K562 (cell line): ENCODE results near the gene SGPP1. TPM values are rescaled to one million over a fixed set of nuclear protein-coding genes. Genes with fewer than 3 reads are reported as not detected.

Source experiments
- BHLHE40 ChIP-seq: IDR thresholded peaks from 2 replicates; pipeline ENCODE4 v1.6.1; 2011; ENCODE audit warnings: low read length, improper control_type of control experiment
- GTF2A2 ChIP-seq: IDR thresholded peaks from 2 replicates; pipeline ENCODE4 v1.6.1; 2016; ENCODE audit warnings: mild to moderate bottlenecking, missing genetic modification characterization, missing compliant biosample characterization
- HEY1 ChIP-seq: fragments of 250-450 bp; sonication (Bioruptor Pico); IDR thresholded peaks from 2 replicates; pipeline ENCODE4 v1.5.0; 2020; ENCODE audit warnings: mild to moderate bottlenecking, moderate library complexity, borderline replicate concordance
- KLF13 ChIP-seq: fragments of 450-650 bp; IDR thresholded peaks from 2 replicates; pipeline ENCODE4 v1.6.1; 2016; ENCODE audit warnings: missing genetic modification characterization, low read depth, mild to moderate bottlenecking, missing compliant biosample characterization, moderate library complexity, borderline replicate concordance
- LEF1 ChIP-seq: fragments of 450-650 bp; IDR thresholded peaks from 2 replicates; pipeline ENCODE4 v1.6.1; 2016; ENCODE audit warnings: mild to moderate bottlenecking
- MAZ ChIP-seq, 2 experiments: fragments of 450-650 bp in 1 of 2; sonication (generic) in 1 of 2; formaldehyde crosslinking; IDR thresholded peaks in 1 of 2; conservative IDR thresholded peaks in 1 of 2; 2 replicates each; pipeline versions ENCODE4 v1.4.0 to v1.5.0; 2020; ENCODE audit warnings: mild to moderate bottlenecking in 1 of 2, missing genetic modification reagents in 1 of 2
- MIER1 ChIP-seq: fragments of 450-650 bp; IDR thresholded peaks from 2 replicates; pipeline ENCODE4 v1.6.1; 2016; ENCODE audit warnings: antibody characterized with exemption, mild to moderate bottlenecking, low read depth
- NBN ChIP-seq: fragments of 450-650 bp; IDR thresholded peaks from 2 replicates; pipeline ENCODE4 v1.6.1; 2016; ENCODE audit warnings: low read depth, mild to moderate bottlenecking
- NR2C1 ChIP-seq, 2 experiments: fragments of 450-650 bp; IDR thresholded peaks; 2 replicates each; pipeline ENCODE4 v1.6.1; 2017; ENCODE audit warnings: mild to moderate bottlenecking in 2 of 2, antibody characterized with exemption in 1 of 2, inconsistent platforms in 1 of 2, missing compliant biosample characterization in 1 of 2, missing genetic modification characterization in 1 of 2
- PTRF ChIP-seq: fragments of 450-650 bp; IDR thresholded peaks from 2 replicates; pipeline ENCODE4 v1.6.1; 2016; ENCODE audit warnings: mild to moderate bottlenecking, missing genetic modification characterization, missing compliant biosample characterization
- SAP30 ChIP-seq: fragments of 200-600 bp; sonication (generic); IDR thresholded peaks from 2 replicates; pipeline ENCODE4 v1.6.1; 2012; ENCODE audit warnings: borderline replicate concordance, low read depth, mild to moderate bottlenecking, moderate library complexity, low read length, control low read depth, inconsistent platforms; ENCODE audit not compliant: insufficient read depth, poor library complexity, severe bottlenecking
- SMAD3 ChIP-seq: fragments of 450-650 bp; formaldehyde crosslinking; conservative IDR thresholded peaks from 2 replicates; pipeline ENCODE4 v1.4.0; 2020; ENCODE audit warnings: mild to moderate bottlenecking
- SP2 ChIP-seq: IDR thresholded peaks from 2 replicates; pipeline ENCODE4 v1.6.1; 2011; ENCODE audit warnings: mild to moderate bottlenecking, low read depth, low read length, moderate library complexity; ENCODE audit not compliant: poor library complexity, severe bottlenecking; ENCODE audit errors: extremely low read depth
- TAF9B ChIP-seq: fragments of 450-650 bp; IDR thresholded peaks from 2 replicates; pipeline ENCODE4 v1.6.1; 2018; ENCODE audit warnings: mild to moderate bottlenecking; ENCODE audit not compliant: partially characterized antibody
- TCF3 ChIP-seq: sonication (generic); formaldehyde crosslinking; IDR thresholded peaks from 2 replicates; pipeline ENCODE4 v1.4.0; 2020; ENCODE audit warnings: mild to moderate bottlenecking, missing genetic modification reagents
- TOE1 ChIP-seq, 2 experiments: fragments of 450-650 bp in 1 of 2; sonication (generic) in 1 of 2; formaldehyde crosslinking in 1 of 2; IDR thresholded peaks; 2 replicates each; pipeline versions ENCODE4 v1.7.1 to v1.8.0; 2016 to 2022; ENCODE audit warnings: borderline replicate concordance in 2 of 2, mild to moderate bottlenecking in 2 of 2, antibody characterized with exemption in 1 of 2, inconsistent platforms in 1 of 2, low read depth in 1 of 2, missing genetic modification reagents in 1 of 2, moderate library complexity in 1 of 2
- ZBTB17 ChIP-seq: fragments of 450-650 bp; formaldehyde crosslinking; IDR thresholded peaks from 2 replicates; pipeline ENCODE4 v1.4.0; 2020; ENCODE audit warnings: mild to moderate bottlenecking
- ZNF445 ChIP-seq: fragments of 250-450 bp; sonication (Bioruptor Pico); IDR thresholded peaks from 2 replicates; pipeline ENCODE4 v1.4.0; 2020; ENCODE audit warnings: low read depth, mild to moderate bottlenecking, moderate library complexity
- ZNF699 ChIP-seq: fragments of 250-450 bp; sonication (Bioruptor Pico); IDR thresholded peaks from 2 replicates; pipeline ENCODE4 v1.8.0; 2021; ENCODE audit warnings: mild to moderate bottlenecking, moderate library complexity; ENCODE audit not compliant: insufficient replicate concordance
- polyA plus RNA-seq, 8 experiments: library from polyadenylated mRNA; depleted of rRNA in 4 of 8; stranded (reverse) in 5 of 8; unstranded in 3 of 8; fragments of >200 nt; fragmentation: Nextera tagmentation in 2 of 8; fragmentation: Illumina TruSeq in 1 of 8; extraction: Ambion mirVana in 2 of 8; extraction: Trizol in 1 of 8; gene quantifications; 2 replicates each; pipeline versions ENCODE4 v1.2.1 to v1.2.3, GENCODE V29; 2011 to 2014; ENCODE audit warnings: inconsistent platforms in 1 of 8, missing spikeins in 1 of 8
- total RNA-seq, 7 experiments: library from RNA; depleted of rRNA in 6 of 7; stranded (reverse); fragments of >200 nt in 6 of 7; fragmentation: Illumina TruSeq in 2 of 7; extraction: Trizol in 2 of 7; gene quantifications; 2 replicates each; pipeline versions ENCODE4 v1.2.1 to v1.2.3, GENCODE V29; 2011 to 2021; ENCODE audit warnings: low replicate concordance in 1 of 7
- TF ChIP-seq, protein P1 (sequence below): fragments of 200-800 bp; sonication (Bioruptor generic); IDR thresholded peaks from 2 replicates; pipeline ENCODE4 v1.6.1; 2017; ENCODE audit warnings: missing genetic modification characterization, missing compliant biosample characterization
- TF ChIP-seq, protein P2 (sequence below): sonication (generic); formaldehyde crosslinking; IDR thresholded peaks from 2 replicates; pipeline ENCODE4 v1.8.1; 2023; ENCODE audit warnings: mild to moderate bottlenecking, missing genetic modification reagents
- TF ChIP-seq, protein P3 (sequence below): fragments of 450-650 bp; formaldehyde crosslinking; IDR thresholded peaks from 2 replicates; pipeline ENCODE4 v1.4.0; 2022; ENCODE audit warnings: missing genetic modification characterization

SGPP1 gene
- total and polyA plus RNA-seq, 9 of the 15 experiments (the other 6 are each of a cell fraction or from before 2014, with no cell fraction given): 2.2 to 7.3 (median 5.6) TPM

DNA sequence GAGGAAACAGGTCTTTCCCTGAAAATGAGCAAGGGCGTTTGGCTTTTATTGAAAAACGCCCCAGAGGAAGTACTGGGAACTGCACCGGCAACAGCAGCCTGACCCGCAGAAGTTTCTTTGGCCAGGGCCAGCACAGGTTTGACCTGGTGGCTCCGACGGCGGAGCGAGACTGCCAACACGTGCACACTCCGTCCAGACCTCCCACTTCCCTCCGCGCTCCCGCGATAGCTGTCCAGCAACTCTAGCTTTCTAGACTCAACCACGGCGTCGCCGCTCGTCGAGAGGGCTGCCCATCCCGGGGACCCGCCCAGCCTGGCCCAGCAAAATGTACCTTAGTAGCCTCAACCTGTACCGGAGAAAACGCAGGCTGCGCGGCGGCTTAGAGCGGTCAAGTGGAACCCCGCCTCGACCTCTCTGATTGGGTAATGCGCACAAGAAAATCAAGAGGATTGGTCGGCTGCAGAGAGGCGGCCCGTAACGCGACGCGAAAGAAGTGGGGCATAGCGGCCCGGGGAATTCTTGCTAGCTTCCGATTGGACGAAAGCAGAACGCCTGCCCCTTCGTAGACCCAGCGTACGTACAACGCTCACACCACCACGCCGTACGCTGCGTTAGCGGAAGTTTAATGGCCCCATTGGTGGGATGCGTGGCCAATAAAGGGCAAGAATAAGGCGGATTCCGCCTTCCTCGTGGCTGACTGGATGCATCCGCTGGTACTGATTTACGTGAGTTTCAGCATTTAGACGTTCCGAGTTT, 86.2 kb downstream of the SGPP1 start, which contains the start of gene WDR89 (continued):
- TF ChIP-seq, protein P1, sequence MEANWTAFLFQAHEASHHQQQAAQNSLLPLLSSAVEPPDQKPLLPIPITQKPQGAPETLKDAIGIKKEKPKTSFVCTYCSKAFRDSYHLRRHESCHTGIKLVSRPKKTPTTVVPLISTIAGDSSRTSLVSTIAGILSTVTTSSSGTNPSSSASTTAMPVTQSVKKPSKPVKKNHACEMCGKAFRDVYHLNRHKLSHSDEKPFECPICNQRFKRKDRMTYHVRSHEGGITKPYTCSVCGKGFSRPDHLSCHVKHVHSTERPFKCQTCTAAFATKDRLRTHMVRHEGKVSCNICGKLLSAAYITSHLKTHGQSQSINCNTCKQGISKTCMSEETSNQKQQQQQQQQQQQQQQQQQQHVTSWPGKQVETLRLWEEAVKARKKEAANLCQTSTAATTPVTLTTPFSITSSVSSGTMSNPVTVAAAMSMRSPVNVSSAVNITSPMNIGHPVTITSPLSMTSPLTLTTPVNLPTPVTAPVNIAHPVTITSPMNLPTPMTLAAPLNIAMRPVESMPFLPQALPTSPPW: peak; percentile 54; the same call in 1 of the 2 replicates
- TF ChIP-seq MAZ (CRISPR knock-in tag; conservative IDR thresholded peaks at IDR 0.05 in 1 of 2, IDR thresholded peaks at IDR 0.05 in 1 of 2) (peak; percentile 14 to 46; a peak in 2 of 4 replicates), KLF13 (tag) (no peak), SAP30 (peak; percentile 68), ZNF445 (CRISPR knock-in tag) (no peak), NBN (peak; percentile 56), GTF2A2 (tag) (0 out of 2 replicates have a peak, but pooled peaks have one; percentile 4), HEY1 (no peak), PTRF (tag) (no peak), BHLHE40 (peak; percentile 94), SP2 (peak; percentile 28), TAF9B (peak; percentile 83), MIER1 (no peak), SMAD3 (CRISPR knock-in tag) (no peak), ZNF699 (no peak), TOE1 (IDR thresholded peaks at IDR 0.05; ENCODE audit: borderline replicate concordance) (no peak; the same call in 1 of the 2 replicates), TOE1 (CRISPR knock-in tag; IDR thresholded peaks at IDR 0.05; ENCODE audit: borderline replicate concordance, low read depth) (no peak), NR2C1 (IDR thresholded peaks at IDR 0.05) (peak; percentile 49), NR2C1 (tag; IDR thresholded peaks at IDR 0.05) (peak; percentile 67), TCF3 (CRISPR knock-in tag) (0 out of 2 replicates have a peak, but pooled peaks have one; percentile 3), ZBTB17 (CRISPR knock-in tag) (no peak), LEF1 (no peak)
- TF ChIP-seq, protein P2, sequence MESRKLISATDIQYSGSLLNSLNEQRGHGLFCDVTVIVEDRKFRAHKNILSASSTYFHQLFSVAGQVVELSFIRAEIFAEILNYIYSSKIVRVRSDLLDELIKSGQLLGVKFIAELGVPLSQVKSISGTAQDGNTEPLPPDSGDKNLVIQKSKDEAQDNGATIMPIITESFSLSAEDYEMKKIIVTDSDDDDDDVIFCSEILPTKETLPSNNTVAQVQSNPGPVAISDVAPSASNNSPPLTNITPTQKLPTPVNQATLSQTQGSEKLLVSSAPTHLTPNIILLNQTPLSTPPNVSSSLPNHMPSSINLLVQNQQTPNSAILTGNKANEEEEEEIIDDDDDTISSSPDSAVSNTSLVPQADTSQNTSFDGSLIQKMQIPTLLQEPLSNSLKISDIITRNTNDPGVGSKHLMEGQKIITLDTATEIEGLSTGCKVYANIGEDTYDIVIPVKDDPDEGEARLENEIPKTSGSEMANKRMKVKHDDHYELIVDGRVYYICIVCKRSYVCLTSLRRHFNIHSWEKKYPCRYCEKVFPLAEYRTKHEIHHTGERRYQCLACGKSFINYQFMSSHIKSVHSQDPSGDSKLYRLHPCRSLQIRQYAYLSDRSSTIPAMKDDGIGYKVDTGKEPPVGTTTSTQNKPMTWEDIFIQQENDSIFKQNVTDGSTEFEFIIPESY (CRISPR knock-in tag): no peak
- TF ChIP-seq, protein P3, sequence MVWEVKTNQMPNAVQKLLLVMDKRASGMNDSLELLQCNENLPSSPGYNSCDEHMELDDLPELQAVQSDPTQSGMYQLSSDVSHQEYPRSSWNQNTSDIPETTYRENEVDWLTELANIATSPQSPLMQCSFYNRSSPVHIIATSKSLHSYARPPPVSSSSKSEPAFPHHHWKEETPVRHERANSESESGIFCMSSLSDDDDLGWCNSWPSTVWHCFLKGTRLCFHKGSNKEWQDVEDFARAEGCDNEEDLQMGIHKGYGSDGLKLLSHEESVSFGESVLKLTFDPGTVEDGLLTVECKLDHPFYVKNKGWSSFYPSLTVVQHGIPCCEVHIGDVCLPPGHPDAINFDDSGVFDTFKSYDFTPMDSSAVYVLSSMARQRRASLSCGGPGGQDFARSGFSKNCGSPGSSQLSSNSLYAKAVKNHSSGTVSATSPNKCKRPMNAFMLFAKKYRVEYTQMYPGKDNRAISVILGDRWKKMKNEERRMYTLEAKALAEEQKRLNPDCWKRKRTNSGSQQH (CRISPR knock-in tag): no peak
